ENCODE data around the gene TLE1. TPM values are rescaled to one million over a fixed set of nuclear protein-coding genes. Genes with fewer than 3 reads are reported as not detected.

Gene TLE1
- total RNA-seq, 1 donor from 2014 or later, result 17.9 TPM

DNA sequence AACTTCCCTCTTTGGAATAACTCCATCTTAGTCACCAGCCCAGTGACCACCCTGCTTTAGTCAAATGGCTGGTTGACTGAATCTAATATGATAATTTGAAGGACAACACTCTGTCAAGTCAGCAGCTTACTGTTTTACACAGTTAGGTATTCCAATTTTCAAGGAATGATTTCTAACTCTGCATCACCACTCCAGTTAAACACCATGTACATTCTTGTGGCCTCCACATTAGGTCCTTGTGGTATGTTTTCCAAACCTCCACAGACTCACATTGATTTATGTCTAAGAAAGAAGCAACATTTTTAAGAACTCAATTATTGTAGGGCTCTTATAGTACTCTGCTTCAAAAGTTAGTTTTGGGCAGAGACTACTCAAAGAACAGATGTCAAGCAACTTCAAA, 110.7 kb downstream of the TLE1 start:
- TF ChIP-seq, protein P1, sequence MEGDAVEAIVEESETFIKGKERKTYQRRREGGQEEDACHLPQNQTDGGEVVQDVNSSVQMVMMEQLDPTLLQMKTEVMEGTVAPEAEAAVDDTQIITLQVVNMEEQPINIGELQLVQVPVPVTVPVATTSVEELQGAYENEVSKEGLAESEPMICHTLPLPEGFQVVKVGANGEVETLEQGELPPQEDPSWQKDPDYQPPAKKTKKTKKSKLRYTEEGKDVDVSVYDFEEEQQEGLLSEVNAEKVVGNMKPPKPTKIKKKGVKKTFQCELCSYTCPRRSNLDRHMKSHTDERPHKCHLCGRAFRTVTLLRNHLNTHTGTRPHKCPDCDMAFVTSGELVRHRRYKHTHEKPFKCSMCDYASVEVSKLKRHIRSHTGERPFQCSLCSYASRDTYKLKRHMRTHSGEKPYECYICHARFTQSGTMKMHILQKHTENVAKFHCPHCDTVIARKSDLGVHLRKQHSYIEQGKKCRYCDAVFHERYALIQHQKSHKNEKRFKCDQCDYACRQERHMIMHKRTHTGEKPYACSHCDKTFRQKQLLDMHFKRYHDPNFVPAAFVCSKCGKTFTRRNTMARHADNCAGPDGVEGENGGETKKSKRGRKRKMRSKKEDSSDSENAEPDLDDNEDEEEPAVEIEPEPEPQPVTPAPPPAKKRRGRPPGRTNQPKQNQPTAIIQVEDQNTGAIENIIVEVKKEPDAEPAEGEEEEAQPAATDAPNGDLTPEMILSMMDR (IDR thresholded peaks at IDR 0.05), result no peak
- H3K4me3 ChIP-seq, result no peak overlapping the region

DNA sequence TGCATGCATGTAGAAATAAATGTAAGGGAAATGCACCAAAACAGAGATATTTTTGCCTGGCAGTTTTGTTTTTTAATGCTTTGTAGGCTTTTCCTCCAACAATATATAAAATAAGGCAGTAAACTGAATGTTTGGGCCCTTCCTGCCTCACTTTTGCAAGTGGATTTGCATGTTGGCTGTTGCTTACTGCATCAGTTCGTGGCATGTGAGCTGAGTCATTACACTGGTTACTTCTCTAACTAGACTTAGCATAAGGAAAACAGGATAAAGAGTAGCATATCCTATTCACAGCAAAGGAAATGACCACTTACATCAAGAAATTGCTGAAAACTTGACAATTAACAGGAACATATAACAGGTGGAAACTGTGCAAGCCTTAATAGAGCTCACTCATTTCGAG, 113.4 kb downstream of the TLE1 start:
- H3K27ac ChIP-seq, result no peak overlapping the region
- H3K36me3 ChIP-seq, result no peaks in the 10 kb centered on the region
- intact Hi-C loops (cut with DNase I), result no loop called here
- ATAC-seq (no peak), DNase-seq (no peak)
- no peaks in the 10 kb centered on the region for H3K4me1 ChIP-seq
- H3K4me3 ChIP-seq, result no peak overlapping the region
- no peaks in the 10 kb centered on the region for H3K27me3 ChIP-seq (ENCODE audit: low read depth)
- TF ChIP-seq, protein P1 (IDR thresholded peaks at IDR 0.05), result no peak
- no peaks in the 10 kb centered on the region for H3K9me3 ChIP-seq

More for the DNA sequence above, 110.7 kb downstream of the TLE1 start:
- Histone ChIP-seq H3K27ac (no peak overlapping the region), H3K9me3 (no peaks in the 10 kb centered on the region), H3K36me3 (peaks cover 5% of the 10 kb centered on the region), H3K27me3 (ENCODE audit: low read depth) (no peaks in the 10 kb centered on the region), H3K4me1 (no peaks in the 10 kb centered on the region)
- DNase-seq, result no peak
- no peak for ATAC-seq
- intact Hi-C loops (cut with DNase I), result no loop called here

DNA sequence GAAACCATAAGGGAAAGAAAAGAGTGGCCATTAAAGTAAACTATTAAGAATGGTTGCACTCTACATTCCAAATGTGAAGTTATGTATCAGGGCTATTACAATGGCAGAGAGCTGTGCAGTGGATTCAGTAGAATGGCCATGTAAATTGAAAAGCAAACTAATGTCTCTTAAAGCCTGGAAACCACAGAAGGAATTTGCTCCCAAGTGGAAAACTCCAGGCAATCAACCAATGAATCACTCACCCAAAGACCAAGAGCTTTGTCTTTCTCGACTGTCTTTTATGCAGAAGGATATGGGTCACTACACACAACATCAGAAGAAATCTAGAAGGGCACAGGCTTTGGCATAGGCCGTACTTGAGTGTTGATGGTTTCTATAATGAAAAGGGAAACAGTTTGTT, 114.9 kb downstream of the TLE1 start:
- TF ChIP-seq, protein P1 (IDR thresholded peaks at IDR 0.05), result no peak
- no peaks in the 10 kb centered on the region for H3K9me3 ChIP-seq
- ATAC-seq, result no peak
- H3K27ac ChIP-seq, result no peak overlapping the region
- no peaks in the 10 kb centered on the region for H3K4me1 ChIP-seq
- DNase-seq, result no peak
- H3K36me3 ChIP-seq, result no peaks in the 10 kb centered on the region
- no peak overlapping the region for H3K4me3 ChIP-seq
- peaks cover 5% of the 10 kb centered on the region for H3K27me3 ChIP-seq (ENCODE audit: low read depth)
- intact Hi-C loops (cut with DNase I), result no loop called here

GRCh38 chr9:81573415-81574321, 115.7 kb downstream of the TLE1 start:
- no peak for ATAC-seq

DNA sequence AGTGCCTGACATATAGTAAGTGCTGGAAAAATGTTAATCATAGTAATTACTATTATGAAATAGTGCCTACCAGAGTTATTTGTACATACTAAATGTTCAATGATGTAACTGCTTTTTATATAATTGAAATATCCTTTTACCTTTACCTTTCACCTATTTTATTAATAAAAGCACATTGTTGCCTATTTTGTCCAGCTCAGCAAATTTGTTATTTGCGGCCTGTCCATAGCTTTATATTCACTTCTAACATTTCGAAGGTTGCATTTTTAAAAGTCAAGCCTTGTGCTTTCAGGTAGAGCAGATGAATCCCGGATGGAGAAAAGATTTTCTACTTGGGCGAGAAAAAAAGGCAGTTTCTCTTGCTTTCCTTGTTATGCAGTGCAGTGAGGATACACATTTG, 119.3 kb downstream of the TLE1 start:
- TF ChIP-seq, protein P1 (IDR thresholded peaks at IDR 0.05), result no peak
- Histone ChIP-seq H3K27ac (no peak overlapping the region), H3K4me1 (no peaks in the 10 kb centered on the region), H3K27me3 (ENCODE audit: low read depth) (peaks cover 5% of the 10 kb centered on the region), H3K36me3 (no peaks in the 10 kb centered on the region), H3K9me3 (no peaks in the 10 kb centered on the region), H3K4me3 (no peak overlapping the region)
- ATAC-seq, result no peak
- intact Hi-C loops (cut with DNase I), result no loop called here
- DNase-seq, result no peak

More at GRCh38 chr9:81573415-81574321, 115.7 kb downstream of the TLE1 start:
- H3K4me3 ChIP-seq, result no peak overlapping the region
- H3K27me3 ChIP-seq (ENCODE audit: low read depth), result peaks cover 5% of the 10 kb centered on the region
- DNase-seq, result no peak
- no peaks in the 10 kb centered on the region for H3K36me3 ChIP-seq
- no peaks in the 10 kb centered on the region for H3K9me3 ChIP-seq
- intact Hi-C loops (cut with DNase I), result no loop called here
- no peak overlapping the region for H3K27ac ChIP-seq
- TF ChIP-seq, protein P1 (IDR thresholded peaks at IDR 0.05), result no peak
- no peaks in the 10 kb centered on the region for H3K4me1 ChIP-seq
